C4-2B (cell line): ENCODE measurements around the gene PRICKLE2.

Experiments used
- CTCF ChIP-seq: fragments of 450-650 bp; conservative IDR thresholded peaks from 2 replicates; pipeline ENCODE4 v1.5.1; 2017; ENCODE audit warnings: mild to moderate bottlenecking
- ZFX ChIP-seq: fragments of 450-650 bp; IDR thresholded peaks from 2 replicates; pipeline ENCODE4 v1.6.1; 2017

- TF ChIP-seq CTCF (no peak), ZFX (no peak)
Observed at GRCh38 chr3:64191822-64192221, 33.4 kb downstream of the PRICKLE2 start.
